Measurements from ENCODE around the gene PDE3B. TPM values are rescaled to one million over a fixed set of nuclear protein-coding genes. Genes with fewer than 3 reads are reported as not detected.
A peak's percentile ranks its signal among the peaks of the same experiment; 100 is the strongest.

PDE3B gene
- total RNA-seq, 1 donor from 2014 or later: 0.26 TPM

DNA sequence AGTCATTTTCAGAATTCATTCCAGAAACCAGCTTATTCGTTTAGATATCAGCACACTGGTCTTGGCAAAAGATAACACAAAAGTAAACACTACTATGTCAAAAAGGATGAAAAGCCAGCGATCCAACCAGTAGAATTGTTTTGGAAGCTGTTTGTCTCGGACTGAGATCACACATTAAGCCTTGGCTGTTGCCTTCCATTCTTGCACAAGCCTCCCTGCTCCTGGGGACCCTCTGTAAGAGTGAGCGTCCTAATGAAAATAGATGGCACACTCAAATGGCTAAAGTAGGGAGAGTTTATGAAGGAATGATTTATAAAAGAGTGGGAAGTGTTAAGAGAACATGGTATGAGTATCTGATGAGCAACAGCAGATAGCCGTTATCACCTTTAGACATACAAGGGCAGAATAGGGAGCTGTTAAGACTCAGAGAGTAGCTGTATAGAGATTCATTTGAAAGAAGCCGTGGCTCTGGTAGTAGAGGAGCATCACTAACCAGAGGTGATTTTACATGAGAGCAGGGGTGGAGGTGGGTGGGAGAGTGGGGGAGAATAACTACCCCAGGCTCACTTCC is 25.2 kb downstream of the PDE3B start:
- TF ChIP-seq, protein P1, sequence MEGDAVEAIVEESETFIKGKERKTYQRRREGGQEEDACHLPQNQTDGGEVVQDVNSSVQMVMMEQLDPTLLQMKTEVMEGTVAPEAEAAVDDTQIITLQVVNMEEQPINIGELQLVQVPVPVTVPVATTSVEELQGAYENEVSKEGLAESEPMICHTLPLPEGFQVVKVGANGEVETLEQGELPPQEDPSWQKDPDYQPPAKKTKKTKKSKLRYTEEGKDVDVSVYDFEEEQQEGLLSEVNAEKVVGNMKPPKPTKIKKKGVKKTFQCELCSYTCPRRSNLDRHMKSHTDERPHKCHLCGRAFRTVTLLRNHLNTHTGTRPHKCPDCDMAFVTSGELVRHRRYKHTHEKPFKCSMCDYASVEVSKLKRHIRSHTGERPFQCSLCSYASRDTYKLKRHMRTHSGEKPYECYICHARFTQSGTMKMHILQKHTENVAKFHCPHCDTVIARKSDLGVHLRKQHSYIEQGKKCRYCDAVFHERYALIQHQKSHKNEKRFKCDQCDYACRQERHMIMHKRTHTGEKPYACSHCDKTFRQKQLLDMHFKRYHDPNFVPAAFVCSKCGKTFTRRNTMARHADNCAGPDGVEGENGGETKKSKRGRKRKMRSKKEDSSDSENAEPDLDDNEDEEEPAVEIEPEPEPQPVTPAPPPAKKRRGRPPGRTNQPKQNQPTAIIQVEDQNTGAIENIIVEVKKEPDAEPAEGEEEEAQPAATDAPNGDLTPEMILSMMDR (IDR thresholded peaks at IDR 0.05; ENCODE audit: insufficient read depth, low read length, severe bottlenecking): no peak
- H3K27me3 ChIP-seq (ENCODE audit: control insufficient read depth, insufficient read depth, low read length): no peaks in the 10 kb centered on the region
- no peaks in the 10 kb centered on the region for H3K36me3 ChIP-seq (ENCODE audit: control insufficient read depth, insufficient read depth, low read length)
- no peak for DNase-seq (ENCODE audit: low read depth)
- no peak overlapping the region for H3K4me3 ChIP-seq (ENCODE audit: low read depth, low read length)
- no peak for FAIRE-seq

DNA sequence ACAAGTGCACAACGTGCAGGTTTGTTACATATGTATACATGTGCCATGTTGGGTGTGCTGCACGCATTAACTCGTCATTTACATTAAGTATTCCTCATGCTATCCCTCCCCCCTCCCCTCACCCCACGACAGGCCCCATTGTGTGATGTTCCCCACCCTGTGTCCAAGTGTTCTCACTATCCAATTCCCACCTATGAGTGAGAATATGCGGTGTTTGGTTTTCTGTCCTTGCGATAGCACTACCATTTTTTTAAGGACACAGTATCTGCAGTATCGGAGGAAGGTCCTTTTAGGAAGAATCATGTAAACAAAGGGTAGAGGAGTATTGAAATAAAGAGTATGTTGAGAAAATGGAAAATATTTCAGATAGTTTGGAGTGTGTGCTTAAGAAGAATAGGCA is 25.9 kb downstream of the PDE3B start:
- H3K36me3 ChIP-seq (ENCODE audit: control insufficient read depth, insufficient read depth, low read length): no peaks in the 10 kb centered on the region
- DNase-seq (ENCODE audit: low read depth): no peak
- TF ChIP-seq, protein P1 (IDR thresholded peaks at IDR 0.05; ENCODE audit: insufficient read depth, low read length, severe bottlenecking): no peak
- no peak overlapping the region for H3K4me3 ChIP-seq (ENCODE audit: low read depth, low read length)
- H3K27me3 ChIP-seq (ENCODE audit: control insufficient read depth, insufficient read depth, low read length): no peaks in the 10 kb centered on the region
- FAIRE-seq: no peak

GRCh38 chr11:14669958-14670357 is 26.4 kb downstream of the PDE3B start:
- FAIRE-seq: no peak
- TF ChIP-seq, protein P1 (IDR thresholded peaks at IDR 0.05; ENCODE audit: insufficient read depth, low read length, severe bottlenecking): no peak

GRCh38 chr11:14672635-14673034 is 29.0 kb downstream of the PDE3B start:
- Histone ChIP-seq H3K36me3 (ENCODE audit: control insufficient read depth, insufficient read depth, low read length) (no peaks in the 10 kb centered on the region), H3K27me3 (ENCODE audit: control insufficient read depth, insufficient read depth, low read length) (no peaks in the 10 kb centered on the region), H3K4me3 (ENCODE audit: low read depth, low read length) (no peak overlapping the region)
- DNase-seq (ENCODE audit: low read depth) (peak; percentile 84), FAIRE-seq (no peak)
- TF ChIP-seq, protein P1 (IDR thresholded peaks at IDR 0.05; ENCODE audit: insufficient read depth, low read length, severe bottlenecking): no peak

More at GRCh38 chr11:14669958-14670357, 26.4 kb downstream of the PDE3B start:
- DNase-seq (ENCODE audit: low read depth): no peak
- Histone ChIP-seq H3K36me3 (ENCODE audit: control insufficient read depth, insufficient read depth, low read length) (no peaks in the 10 kb centered on the region), H3K27me3 (ENCODE audit: control insufficient read depth, insufficient read depth, low read length) (no peaks in the 10 kb centered on the region), H3K4me3 (ENCODE audit: low read depth, low read length) (no peak overlapping the region)

GRCh38 chr11:14673421-14673820 is 29.8 kb downstream of the PDE3B start:
- no peak overlapping the region for H3K4me3 ChIP-seq (ENCODE audit: low read depth, low read length)
- FAIRE-seq (no peak), DNase-seq (ENCODE audit: low read depth) (no peak)
- TF ChIP-seq, protein P1 (IDR thresholded peaks at IDR 0.05; ENCODE audit: insufficient read depth, low read length, severe bottlenecking): no peak
- H3K36me3 ChIP-seq (ENCODE audit: control insufficient read depth, insufficient read depth, low read length): no peaks in the 10 kb centered on the region
- H3K27me3 ChIP-seq (ENCODE audit: control insufficient read depth, insufficient read depth, low read length): no peaks in the 10 kb centered on the region

DNA sequence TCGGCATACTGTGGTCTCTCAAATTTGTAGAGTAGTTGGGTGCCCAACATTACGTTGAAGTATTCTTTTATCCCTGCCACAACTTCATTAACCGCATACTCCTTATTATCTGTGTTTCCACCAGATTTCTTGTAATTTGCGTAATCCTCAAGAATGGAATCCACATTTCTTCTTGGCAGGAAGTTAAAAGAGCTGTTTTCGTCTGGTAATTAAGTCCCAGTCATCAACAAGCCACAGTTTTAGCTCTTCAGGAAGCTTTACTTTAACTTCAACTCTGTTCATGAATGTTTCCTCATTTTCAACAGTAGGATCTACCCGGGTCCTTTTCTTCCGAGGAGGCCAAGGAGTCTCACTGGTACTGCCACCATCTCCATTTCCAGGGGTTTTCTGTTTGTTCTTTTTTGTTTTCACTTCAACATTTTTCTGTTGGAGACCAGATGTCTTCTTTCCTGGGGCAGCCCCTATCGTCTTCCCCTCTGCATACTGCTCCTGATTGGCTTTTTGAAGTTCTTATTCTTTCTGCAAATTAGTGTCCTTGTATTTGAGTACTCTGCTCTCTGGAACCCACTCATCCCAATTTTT is 30.3 kb downstream of the PDE3B start:
- no peaks in the 10 kb centered on the region for H3K27me3 ChIP-seq (ENCODE audit: control insufficient read depth, insufficient read depth, low read length)
- FAIRE-seq: no peak
- H3K36me3 ChIP-seq (ENCODE audit: control insufficient read depth, insufficient read depth, low read length): no peaks in the 10 kb centered on the region
- TF ChIP-seq, protein P1 (IDR thresholded peaks at IDR 0.05; ENCODE audit: insufficient read depth, low read length, severe bottlenecking): no peak
- DNase-seq (ENCODE audit: low read depth): no peak
- no peak overlapping the region for H3K4me3 ChIP-seq (ENCODE audit: low read depth, low read length)
